GM18907 (cell line): ENCODE results near the gene ZCCHC9.
"Not testable (repeated sequence)": the region's sequence is repeated elsewhere in the genome, so short reads cannot be mapped to it uniquely, and the experiment has no call there.

Source experiments
- ATAC-seq: cut with Tn5 transposase; IDR thresholded peaks from one replicate; pipeline ENCODE4 v1.9.1; 2021; ENCODE audit warnings: mild to moderate bottlenecking, moderate library complexity; ENCODE audit not compliant: unreplicated experiment

ZCCHC9 gene, protein sequence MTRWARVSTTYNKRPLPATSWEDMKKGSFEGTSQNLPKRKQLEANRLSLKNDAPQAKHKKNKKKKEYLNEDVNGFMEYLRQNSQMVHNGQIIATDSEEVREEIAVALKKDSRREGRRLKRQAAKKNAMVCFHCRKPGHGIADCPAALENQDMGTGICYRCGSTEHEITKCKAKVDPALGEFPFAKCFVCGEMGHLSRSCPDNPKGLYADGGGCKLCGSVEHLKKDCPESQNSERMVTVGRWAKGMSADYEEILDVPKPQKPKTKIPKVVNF

DNA sequence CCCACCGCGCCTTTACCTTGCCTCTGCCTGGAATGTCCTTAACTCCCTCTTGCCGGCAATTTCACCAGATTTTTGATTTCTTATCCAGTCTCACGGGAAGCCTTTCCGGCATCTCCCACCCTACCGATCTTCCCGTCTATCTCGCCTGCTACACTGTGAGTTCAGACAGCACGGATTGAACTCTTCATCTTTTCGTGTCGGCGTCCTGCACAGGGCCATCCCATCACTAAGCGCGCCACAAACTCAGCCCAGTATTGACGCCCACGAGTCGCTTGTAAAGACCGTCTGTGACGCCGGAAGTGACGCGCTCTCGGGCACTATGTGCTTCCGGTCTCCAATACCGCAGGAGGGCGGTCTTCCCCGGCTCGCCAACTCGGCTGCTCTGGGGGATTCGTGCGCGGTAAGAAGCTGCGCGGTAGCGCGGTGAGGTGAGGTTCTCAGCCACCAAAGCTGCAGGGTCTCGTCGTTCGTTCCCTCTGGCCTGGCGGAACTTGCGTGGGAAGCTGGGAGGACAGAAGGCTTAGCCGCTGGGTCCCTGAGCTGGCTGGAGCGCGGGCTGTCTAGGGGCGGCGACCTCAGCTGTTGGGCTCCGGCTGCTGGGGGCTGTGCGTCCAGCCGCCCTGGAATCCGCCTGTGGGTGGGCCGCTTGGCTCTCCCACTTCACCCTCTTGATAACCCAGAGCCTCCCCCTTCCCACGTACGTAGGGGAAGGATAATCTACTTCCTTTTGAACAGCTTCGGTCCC lies at the start of gene ZCCHC9:
ZCCHC9 (plus strand) TSS at position 317 of the 745 bp plus-strand sequence. CDS start 3,171 bp downstream, outside the sequence.
- peak; percentile 97 for ATAC-seq

DNA sequence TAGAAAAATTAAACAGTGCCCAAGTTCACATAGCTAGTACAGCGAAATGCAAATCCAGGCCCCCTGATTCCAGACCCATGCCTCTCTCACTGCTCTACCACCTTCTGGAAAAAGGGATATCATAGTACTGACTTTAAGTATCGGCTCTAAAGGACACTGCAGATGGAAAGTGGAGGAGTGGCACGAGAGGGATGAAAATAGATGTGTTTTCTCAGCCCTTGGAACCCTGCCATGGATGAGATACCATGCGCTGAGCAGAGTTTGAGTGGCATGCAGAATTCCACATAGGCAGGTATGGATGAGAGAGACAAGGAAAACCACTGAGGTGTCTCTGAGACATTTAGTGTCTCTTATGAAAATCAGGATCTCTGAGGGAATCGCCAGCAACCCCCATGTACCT lies 49.5 kb upstream of the ZCCHC9 start:
- no peak for ATAC-seq

DNA sequence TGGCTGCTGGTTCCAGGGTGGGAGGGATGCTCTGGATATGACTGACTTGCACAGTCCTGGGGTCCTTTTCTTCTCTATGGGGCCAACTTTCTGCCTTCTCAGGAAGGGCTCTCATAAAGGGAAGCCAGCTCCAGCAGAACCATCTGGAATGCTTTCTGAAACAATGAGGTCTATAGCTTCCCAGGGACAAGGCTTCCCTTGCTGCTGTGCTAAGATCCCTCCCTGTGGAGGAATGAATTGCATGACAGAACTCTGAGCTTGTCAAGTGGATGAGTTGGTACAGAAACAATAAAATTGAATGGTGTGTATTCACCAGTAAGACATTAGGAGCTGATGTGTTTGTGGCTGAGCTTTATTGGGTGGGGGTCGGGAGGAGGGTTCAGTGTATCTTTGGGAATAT lies 48.5 kb upstream of the ZCCHC9 start:
- ATAC-seq, result no peak

DNA sequence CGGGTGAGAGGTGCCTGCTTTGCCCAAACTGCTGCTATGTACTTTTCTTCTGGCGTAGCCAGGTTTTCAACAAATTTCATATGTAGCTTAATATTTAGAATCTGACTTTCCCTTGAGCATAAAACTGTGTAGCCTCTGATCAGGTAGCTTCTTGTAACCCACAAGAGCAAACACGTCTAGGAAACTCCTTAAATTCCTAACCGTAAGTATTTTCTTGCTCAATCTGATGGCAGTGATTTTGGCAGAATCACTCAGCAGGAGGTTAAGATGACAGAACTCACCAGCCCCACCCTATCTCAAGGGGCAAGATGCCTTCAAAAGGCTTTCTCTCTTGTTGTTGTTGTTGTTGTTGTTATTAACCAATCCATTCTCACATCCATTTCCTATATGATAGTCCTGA lies 47.5 kb upstream of the ZCCHC9 start:
- no peak for ATAC-seq

DNA sequence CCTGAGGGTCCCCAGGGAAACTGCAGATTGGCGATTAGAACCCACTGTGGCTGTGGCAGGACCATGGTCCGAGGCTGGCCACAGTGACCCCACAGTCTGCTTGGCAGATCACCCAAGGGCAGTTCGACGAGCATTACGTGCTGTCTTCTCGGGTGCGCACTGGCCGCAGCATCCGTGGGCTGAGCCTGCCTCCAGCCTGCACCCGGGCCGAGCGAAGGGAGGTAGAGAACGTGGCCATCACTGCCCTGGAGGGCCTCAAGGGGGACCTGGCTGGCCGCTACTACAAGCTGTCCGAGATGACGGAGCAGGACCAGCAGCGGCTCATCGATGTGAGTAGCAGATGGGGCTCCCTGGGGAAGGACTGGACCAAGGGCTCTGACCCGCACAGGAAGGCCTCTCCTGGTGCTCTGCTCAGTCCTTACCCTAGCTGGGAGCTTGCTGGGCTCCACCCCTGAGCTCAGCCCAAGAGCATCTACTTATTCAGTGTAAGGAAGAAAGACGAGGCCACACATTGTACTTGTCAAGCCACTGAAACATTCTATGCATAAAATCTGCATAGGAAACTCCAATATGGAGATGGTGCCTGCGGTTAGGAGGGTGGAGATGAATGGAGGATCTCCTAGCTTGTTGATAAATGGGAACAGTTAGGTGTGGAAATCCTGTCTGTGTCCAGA lies 46.4 kb upstream of the ZCCHC9 start:
- no peak for ATAC-seq

DNA sequence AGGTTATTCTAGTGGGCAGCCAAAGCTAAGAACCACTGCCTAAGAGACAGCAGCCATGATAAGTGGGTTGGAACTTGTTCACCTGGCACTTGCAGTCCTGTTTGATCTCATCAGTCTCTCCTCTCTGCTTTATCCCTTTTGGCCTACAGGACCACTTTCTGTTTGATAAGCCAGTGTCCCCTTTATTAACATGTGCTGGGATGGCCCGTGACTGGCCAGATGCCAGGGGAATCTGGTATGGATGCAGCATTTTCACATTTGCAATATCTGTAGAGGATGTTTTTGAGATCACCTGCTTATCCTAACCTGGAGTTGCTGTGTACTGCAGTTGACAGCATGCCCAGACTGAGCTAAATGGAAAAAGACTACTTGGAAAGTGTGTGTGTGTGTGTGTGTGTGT lies 44.6 kb upstream of the ZCCHC9 start:
- no peak for ATAC-seq

DNA sequence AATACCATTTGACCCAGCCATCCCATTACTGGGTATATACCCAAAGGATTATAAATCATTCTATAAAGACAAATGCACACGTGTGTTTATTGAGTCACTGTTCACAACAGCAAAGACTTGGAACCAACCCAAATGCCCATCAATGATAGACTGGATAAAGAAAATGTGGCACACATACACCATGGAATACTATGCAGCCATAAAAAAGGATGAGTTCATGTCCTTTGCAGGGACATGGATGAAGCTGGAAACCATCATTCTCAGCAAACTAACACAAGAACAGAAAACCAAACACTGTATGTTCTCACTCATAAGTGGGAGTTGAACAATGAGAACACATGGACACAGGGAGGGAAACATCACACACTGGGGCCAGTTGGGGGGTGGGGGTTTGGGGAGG lies 38.6 kb upstream of the ZCCHC9 start:
- not testable (repeated sequence) for ATAC-seq

DNA sequence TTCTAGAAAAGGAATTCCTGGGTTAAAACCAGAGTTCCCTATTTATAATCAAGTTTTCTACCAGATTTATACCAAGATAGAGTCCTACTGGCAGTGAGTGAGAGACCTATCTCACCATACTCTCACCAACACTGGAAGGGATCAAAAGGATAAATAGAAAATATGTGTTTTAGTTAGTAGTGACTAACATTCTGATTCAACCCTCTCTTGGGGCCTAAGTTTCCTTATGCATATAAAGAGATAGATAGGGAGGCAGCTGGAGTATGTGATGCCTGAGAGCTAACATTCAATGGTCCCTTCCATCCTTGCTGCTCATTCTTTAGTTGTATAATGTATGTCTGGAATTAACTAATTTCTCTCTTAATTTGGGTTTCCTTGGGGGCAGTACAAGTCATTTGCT lies 36.3 kb upstream of the ZCCHC9 start:
- no peak for ATAC-seq

DNA sequence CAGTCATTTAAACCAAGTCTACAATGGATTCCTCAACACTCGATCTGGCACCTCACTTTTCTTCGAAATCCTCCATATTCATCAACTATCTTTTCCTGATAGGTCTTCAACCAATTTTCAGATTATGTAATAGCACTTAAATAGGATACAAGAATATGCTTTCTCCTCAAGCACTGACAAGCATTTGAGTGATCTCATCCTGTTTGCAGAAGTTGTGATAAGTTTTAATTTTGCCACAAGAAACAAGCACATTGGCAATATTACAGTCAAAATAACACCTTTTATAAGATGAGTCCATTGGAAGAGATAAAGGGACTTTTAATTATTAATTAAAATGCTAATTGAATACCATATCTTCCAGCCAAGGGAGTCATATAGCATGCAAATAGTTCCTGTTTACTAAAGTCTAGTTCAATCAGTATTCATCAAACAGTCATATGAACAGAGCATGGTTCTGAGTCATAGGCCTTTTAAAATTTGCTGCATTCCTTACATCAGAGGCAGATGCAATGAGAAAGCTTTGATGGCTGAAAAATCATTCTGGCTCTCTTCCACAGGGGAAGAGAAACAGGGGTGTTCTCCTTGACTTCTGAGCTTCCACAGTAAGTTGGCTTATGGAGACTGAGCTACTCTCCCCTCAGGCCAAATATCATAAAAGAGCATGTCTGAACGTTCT lies 32.7 kb upstream of the ZCCHC9 start:
- ATAC-seq, result no peak

DNA sequence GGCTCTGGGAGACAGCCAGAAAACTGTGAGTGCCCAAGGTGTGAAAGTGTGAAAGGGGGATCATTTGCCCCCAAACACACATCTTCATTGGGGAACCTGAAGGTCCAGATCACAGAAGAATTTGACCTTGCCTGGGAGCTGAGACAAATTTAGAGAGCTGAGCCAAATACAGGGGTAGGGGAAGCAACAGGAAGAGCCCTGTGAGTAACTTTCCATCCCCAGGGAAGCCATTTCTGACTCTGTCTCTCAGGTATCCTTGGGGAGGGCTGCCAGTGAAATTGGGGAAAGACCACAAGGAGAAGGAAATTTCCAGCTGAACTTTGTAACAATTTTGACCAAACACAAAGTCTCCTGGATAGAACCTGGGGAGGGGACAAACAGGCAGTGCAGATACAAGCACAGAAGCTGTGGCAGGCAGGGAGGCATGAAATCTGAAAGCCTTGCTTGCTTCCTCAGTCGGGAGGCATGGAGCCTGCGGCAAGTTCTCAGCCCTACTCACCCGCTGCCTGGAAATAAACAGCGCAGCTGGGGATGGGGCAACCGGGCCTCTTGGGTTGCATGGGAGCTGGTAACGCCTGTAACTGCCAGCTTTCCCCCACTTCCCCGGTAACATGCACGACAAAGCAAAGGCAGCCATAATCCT lies 31.5 kb upstream of the ZCCHC9 start:
- ATAC-seq, result peak; percentile 9

DNA sequence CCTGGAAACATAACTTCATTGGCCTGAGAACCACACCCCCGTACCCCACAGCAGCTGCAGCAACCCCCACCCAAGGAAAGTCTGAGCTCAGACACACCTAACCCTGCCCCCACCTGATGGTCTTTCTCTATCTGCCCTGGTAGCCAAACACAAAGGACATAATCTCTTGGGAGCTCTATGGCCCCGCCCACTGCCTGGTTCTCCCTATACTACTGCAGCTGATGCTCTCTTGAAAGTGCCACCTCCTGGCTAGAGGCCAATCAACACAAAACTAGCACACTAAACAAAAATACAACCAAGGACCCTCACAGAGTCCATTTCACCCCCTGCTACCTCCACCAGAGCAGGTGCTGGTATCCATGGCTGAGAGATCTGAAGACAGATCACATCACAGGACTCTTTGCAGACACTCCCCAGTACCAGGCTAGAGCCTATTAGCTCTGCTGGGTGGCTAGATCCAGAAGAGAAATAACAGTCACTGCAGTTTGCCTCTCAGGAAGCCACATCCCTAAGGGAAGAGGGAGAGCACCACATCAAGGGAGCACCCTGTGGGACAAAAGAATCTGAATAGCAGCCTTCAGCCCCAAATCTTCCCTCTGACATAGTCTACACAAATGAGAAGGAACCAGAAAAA lies 30.9 kb upstream of the ZCCHC9 start:
- not testable (repeated sequence) for ATAC-seq

DNA sequence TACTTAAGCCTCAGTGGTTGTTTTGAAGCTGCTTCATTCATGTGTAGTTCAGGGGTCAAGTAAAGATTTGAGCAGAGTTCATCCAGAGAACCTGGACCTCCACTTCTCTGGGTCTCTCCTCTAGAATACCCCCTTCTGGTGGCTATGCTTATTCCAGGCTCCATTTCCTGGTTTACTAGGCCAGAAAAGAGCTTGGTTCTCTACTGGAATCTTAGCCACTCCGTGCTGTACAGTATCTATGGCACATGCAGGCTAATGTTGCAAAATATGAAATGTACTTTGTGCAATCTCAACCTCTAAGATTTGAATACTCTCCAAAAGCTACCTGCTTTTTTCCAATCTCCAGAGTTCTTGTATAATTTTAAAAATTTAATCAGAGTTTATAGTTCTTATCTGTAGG lies 17.4 kb upstream of the ZCCHC9 start:
- no peak for ATAC-seq

DNA sequence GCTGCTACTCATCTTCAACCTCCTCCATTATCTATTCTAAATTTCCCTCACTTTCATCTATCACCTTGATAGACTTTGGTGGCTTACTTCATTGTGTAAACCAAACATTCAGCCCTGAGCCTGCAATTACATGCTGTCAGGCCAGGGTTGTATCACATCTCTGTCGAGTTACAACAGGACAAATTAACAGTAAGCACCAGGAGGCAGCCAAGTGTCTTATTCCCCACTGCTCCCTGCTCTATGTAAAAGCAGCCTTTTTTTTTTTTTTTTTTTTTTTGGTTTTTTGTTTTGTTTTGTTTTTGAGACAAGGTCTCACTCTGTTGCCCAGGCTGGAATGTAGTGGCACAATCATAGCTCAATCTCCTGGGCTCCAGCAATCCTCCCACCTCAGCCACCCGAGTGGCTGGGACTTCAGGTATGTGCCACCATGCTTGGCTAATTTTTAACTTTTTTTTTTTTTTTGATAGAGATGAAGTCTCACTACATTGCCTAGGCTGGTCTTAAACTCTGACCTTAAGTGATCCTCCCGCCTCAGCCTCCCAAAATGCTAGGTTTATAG lies 15.2 kb upstream of the ZCCHC9 start:
- no peak for ATAC-seq

DNA sequence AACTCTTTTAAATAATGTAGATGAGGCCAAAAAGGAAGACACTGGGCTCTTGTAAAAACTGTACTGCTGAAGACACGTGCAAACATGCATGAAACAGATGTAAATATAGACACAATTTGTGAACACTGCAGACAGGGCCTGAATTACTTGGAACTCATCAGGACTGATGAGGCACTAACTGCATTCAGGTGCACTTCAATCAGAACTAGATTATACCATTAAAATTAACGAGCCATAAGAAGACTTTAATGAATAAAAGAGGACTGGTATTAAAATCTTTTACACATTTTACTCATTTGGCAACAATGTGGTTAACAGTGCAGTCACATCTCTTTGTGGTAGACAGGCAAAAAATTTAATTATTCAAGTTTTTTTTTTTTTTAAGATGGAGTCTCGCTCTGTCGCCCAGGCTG lies 13.4 kb upstream of the ZCCHC9 start:
- ATAC-seq, result no peak

DNA sequence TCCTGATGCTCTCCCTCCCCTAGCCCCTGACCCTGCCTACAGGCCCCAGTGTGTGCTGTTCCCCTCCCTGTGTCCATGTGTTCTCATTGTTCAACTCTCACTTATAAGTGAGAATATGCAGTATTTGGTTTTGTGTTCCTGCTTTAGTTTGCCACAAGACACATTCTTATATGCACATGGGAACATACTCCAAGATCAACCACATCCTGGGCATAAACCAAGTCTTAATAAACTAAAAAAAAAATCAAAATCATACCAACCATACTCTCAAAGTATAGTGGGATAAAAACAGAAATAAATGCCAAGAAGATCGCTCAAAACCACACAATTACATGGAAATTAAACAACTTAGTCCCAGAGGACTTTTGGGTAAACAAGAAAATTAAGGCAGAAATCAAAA lies 11.2 kb upstream of the ZCCHC9 start:
- no peak for ATAC-seq

DNA sequence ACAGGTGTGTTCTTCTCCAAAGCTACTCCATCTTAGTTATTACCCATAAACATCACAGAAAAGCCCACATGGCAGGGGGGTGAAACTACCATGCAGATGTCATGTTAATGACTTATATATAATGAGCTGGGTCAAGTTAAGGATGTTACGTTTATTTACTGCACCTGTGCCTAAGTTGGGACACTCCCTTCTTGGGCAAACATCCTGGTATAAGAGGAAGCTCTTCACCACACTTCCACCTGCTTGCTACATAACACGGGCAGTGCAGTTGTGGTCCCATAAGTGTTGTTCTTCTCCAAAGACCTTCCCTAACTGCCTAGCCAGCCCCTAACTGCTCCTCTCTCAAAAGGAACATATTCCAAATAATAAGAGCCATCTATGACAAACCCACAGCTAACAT lies 9.3 kb upstream of the ZCCHC9 start:
- no peak for ATAC-seq

DNA sequence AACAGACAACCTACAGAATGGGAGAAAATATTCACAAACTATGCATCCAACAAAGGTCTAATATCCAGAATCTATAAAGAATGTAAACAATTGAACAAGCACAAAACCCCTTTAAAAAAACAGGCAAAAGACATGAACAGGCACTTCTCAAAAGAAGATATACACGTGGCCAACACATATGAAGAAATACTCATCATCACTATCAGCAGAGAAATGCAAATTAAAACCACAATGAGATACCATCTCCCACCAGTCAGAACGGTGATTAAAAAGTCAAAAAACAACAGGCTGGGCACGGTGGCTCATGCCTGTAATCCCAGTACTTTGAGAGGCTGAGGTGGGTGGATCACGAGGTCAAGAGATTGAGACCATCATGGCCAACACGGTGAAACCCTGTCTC lies 7.4 kb upstream of the ZCCHC9 start:
- not testable (repeated sequence) for ATAC-seq

DNA sequence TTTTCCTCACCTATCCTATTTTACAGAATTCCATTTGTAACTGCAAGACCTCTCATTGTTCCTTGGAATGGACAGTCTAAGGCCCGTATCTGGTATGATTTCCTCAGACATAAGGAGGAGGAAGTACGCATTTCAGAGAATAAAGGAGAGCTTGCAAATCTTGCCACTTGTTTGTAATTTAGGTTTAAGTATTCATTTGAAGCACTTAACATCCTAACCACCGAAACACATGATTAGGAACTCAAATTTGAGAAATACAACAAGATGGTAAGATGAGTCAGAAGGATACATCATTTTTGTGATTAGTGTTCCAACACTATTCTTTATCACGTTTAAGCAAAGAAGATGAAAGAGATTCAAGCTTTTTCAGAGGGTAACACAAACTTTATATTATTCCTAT lies 3.9 kb upstream of the ZCCHC9 start:
- no peak for ATAC-seq

DNA sequence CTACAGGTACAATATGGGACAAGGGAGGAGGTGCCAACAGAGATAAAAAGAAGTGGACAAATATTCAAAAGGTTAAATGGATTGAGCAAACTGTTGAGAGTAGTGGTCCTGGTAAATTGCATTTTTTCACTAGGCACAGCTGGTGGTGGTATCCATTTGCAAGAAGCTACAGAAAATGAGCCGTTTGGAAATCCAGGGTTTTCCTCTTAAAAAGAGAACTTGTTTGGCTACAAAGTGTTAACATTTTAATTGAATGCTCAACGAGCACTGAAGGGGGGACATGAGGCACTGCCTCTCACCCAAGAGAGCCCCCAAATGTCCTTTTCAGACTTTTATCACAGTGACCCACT lies 491 bp upstream of the ZCCHC9 start:
- ATAC-seq, result no peak

DNA sequence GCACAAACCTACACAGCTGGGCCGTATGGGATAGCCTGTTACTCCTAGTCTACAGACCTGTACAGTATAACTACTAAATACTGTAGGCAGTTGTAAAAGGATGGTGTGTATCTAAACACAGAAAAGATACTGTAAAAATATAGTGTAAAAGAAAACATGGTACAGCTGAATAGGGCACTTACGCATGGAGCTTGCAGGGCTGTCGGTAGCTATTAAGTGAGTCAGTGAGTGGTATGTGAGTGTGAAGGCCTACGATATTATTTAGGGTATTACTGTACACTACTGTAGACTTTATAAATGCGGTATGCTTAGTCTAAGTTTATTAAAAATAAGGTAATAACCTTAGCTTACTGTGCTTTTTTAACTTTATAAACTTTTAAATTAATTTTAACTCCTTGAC lies 1.2 kb downstream of the ZCCHC9 start:
- ATAC-seq, result no peak
